Caco-2 (cell line): ENCODE data around the gene EDN1. TPM values are rescaled to one million over a fixed set of nuclear protein-coding genes. Genes with fewer than 3 reads are reported as not detected.
A peak's percentile ranks its signal among the peaks of the same experiment; 100 is the strongest.

Experiments used
- BruUV-seq: library from RNA; stranded (reverse); fragments of 400-500 nt; replicated peaks from 2 replicates; lab custom pipeline; 2021; lab: Mats Ljungman, UMichigan
- CTCF ChIA-PET: fragments of 300-600 bp; sonication (Branson Sonifier 250); formaldehyde crosslinking; loops from one replicate; lab custom pipeline; 2022; ENCODE audit warnings: antibody characterized with exemption; lab: Charles Lee
- POLR2A ChIA-PET: fragments of 300-600 bp; sonication (Branson Sonifier 250); formaldehyde crosslinking; loops from one replicate; lab custom pipeline; 2022; ENCODE audit warnings: antibody characterized with exemption; lab: Charles Lee
- DNase-seq, 2 experiments: peaks; one replicate each; pipeline versions ENCODE4 v3.0.0 to v3.0.0-alpha.2; 2020 to 2022
- H3K27me3 ChIP-seq: replicated peaks from 2 replicates; pipeline ENCODE4 v1.6.0; 2011; ENCODE audit warnings: low read length; ENCODE audit not compliant: control insufficient read depth, insufficient read depth
- H3K36me3 ChIP-seq: 2 replicates; pipeline ENCODE4 v1.5.1; 2011; ENCODE audit warnings: low read length; ENCODE audit not compliant: control insufficient read depth, insufficient read depth
- H3K4me1 ChIP-seq: fragments of 250-450 bp; sonication (Bioruptor Pico); 2 replicates; pipeline ENCODE4 v1.5.1; 2020; ENCODE audit warnings: mild to moderate bottlenecking
- H3K4me3 ChIP-seq: 2 replicates; pipeline ENCODE4 v1.5.1; 2011; ENCODE audit warnings: low read depth, mild to moderate bottlenecking, control low read depth, low read length
- H3K9me3 ChIP-seq: fragments of 250-450 bp; sonication (Bioruptor Pico); 2 replicates; pipeline ENCODE4 v1.5.1; 2020; ENCODE audit warnings: mild to moderate bottlenecking, moderate library complexity
- H3K27ac Mint-ChIP-seq: one replicate; pipeline ENCODE4 v1.8.0; 2022; ENCODE audit warnings: mixed read lengths; ENCODE audit not compliant: unreplicated experiment
- H3K27me3 Mint-ChIP-seq: one replicate; pipeline ENCODE4 v1.8.0; 2022; ENCODE audit warnings: mixed read lengths; ENCODE audit not compliant: insufficient read depth, unreplicated experiment
- H3K36me3 Mint-ChIP-seq: one replicate; pipeline ENCODE4 v1.8.0; 2022; ENCODE audit warnings: mild to moderate bottlenecking, mixed read lengths; ENCODE audit not compliant: insufficient read depth, unreplicated experiment
- H3K4me1 Mint-ChIP-seq: one replicate; pipeline ENCODE4 v1.8.0; 2022; ENCODE audit warnings: low read depth, mixed read lengths; ENCODE audit not compliant: unreplicated experiment
- H3K4me3 Mint-ChIP-seq: one replicate; pipeline ENCODE4 v1.8.0; 2022; ENCODE audit warnings: mild to moderate bottlenecking, moderate library complexity, mixed read lengths; ENCODE audit not compliant: unreplicated experiment
- H3K9me3 Mint-ChIP-seq: one replicate; pipeline ENCODE4 v1.8.0; 2022; ENCODE audit warnings: mixed read lengths; ENCODE audit not compliant: unreplicated experiment
- CTCF ChIP-seq, 2 experiments: fragments of 200-600 bp in 1 of 2; IDR thresholded peaks; 1 replicate in 1 of 2; 2 replicates in 1 of 2; pipeline versions ENCODE4 v1.5.1 to v1.8.0; 2011 to 2022; ENCODE audit warnings: antibody characterized with exemption in 1 of 2, control low read depth in 1 of 2, inconsistent platforms in 1 of 2, low read depth in 1 of 2, low read length in 1 of 2, mild to moderate bottlenecking in 1 of 2, moderate library complexity in 1 of 2; ENCODE audit not compliant: insufficient read depth in 1 of 2, severe bottlenecking in 1 of 2, unreplicated experiment in 1 of 2
- intact Hi-C: fragments of 100-400 bp; cut with micrococcal nuclease; formaldehyde crosslinking; loops from one replicate; pipeline ENCODE4 v1.10.0; 2022; ENCODE audit not compliant: unreplicated experiment
- total RNA-seq: library from RNA; stranded (reverse); gene quantifications from 2 replicates; pipeline ENCODE4 v1.2.3, GENCODE V29; 2022

The EDN1 gene
- total RNA-seq, 1 experiment from 2014 or later, result 14.0 TPM

- intact Hi-C loops, result loop anchor here (5.0 kb wide), 1 partner anchor 38 kb away; no protein-coding TSS in a partner anchor
- Mint-ChIP-seq H3K4me1 (no peaks in the 10 kb centered on the region), H3K9me3 (no peaks in the 10 kb centered on the region), H3K4me3 (no peak overlapping the region), H3K27ac (no peak overlapping the region), H3K36me3 (no peaks in the 10 kb centered on the region), H3K27me3 (no peaks in the 10 kb centered on the region)
- CTCF ChIA-PET, result interaction anchor here (0.7 to 1.1 kb wide), 2 partner anchors 16 to 40 kb away, joined by 4 to 9 read pairs; partner anchors contain the start of gene EDN1
- peak; percentile 48 to 66 for DNase-seq
- Histone ChIP-seq H3K9me3 (no peaks in the 10 kb centered on the region), H3K4me3 (no peak overlapping the region), H3K36me3 (no peaks in the 10 kb centered on the region), H3K27me3 (no peaks in the 10 kb centered on the region), H3K4me1 (peaks cover 13% of the 10 kb centered on the region)
- TF ChIP-seq CTCF (IDR thresholded peaks at IDR 0.05; ENCODE audit: insufficient read depth in 1 of 2, low read depth in 1 of 2, low read length in 1 of 2, severe bottlenecking in 1 of 2, unreplicated experiment in 1 of 2), result no peak
- no TSS peak for BruUV-seq
- POLR2A ChIA-PET, result no interaction called here
Measured at GRCh38 chr6:12249541-12250382, 40.4 kb upstream of the EDN1 start.

GRCh38 chr6:12250383-12250770, 39.8 kb upstream of the EDN1 start:
- peaks cover 14% of the 10 kb centered on the region for H3K4me1 ChIP-seq
- H3K27me3 ChIP-seq, result no peaks in the 10 kb centered on the region
- H3K36me3 ChIP-seq, result no peaks in the 10 kb centered on the region
- Mint-ChIP-seq H3K36me3 (no peaks in the 10 kb centered on the region), H3K4me3 (no peak overlapping the region), H3K9me3 (no peaks in the 10 kb centered on the region), H3K27ac (no peak overlapping the region), H3K27me3 (no peaks in the 10 kb centered on the region), H3K4me1 (no peaks in the 10 kb centered on the region)
- CTCF ChIA-PET, result no interaction called here
- DNase-seq, result no peak
- intact Hi-C loops, result no loop called here
- BruUV-seq, result no TSS peak
- no peaks in the 10 kb centered on the region for H3K9me3 ChIP-seq
- no peak for TF ChIP-seq CTCF (IDR thresholded peaks at IDR 0.05; ENCODE audit: insufficient read depth in 1 of 2, low read depth in 1 of 2, low read length in 1 of 2, severe bottlenecking in 1 of 2, unreplicated experiment in 1 of 2)
- POLR2A ChIA-PET, result no interaction called here
- H3K4me3 ChIP-seq, result no peak overlapping the region

- no peaks in the 10 kb centered on the region for H3K9me3 ChIP-seq
- Mint-ChIP-seq H3K4me1 (no peaks in the 10 kb centered on the region), H3K36me3 (no peaks in the 10 kb centered on the region), H3K4me3 (no peak overlapping the region), H3K27ac (no peak overlapping the region), H3K27me3 (no peaks in the 10 kb centered on the region), H3K9me3 (no peaks in the 10 kb centered on the region)
- H3K4me3 ChIP-seq, result no peak overlapping the region
- intact Hi-C loops, result no loop called here
- no peaks in the 10 kb centered on the region for H3K36me3 ChIP-seq
- DNase-seq, result no peak
- ChIA-PET CTCF (no interaction called here), POLR2A (no interaction called here)
- no TSS peak for BruUV-seq
- no peaks in the 10 kb centered on the region; the same call in 1 of the 2 replicates for H3K27me3 ChIP-seq
- H3K4me1 ChIP-seq, result peaks cover 17% of the 10 kb centered on the region
- TF ChIP-seq CTCF (IDR thresholded peaks at IDR 0.05; ENCODE audit: insufficient read depth in 1 of 2, low read depth in 1 of 2, low read length in 1 of 2, severe bottlenecking in 1 of 2, unreplicated experiment in 1 of 2), result no peak
Measured at GRCh38 chr6:12254210-12254609, 36.0 kb upstream of the EDN1 start.
